SK-N-SH (cell line): Measurements from ENCODE around the gene CCR4. TPM values are rescaled to one million over a fixed set of nuclear protein-coding genes. Genes with fewer than 3 reads are reported as not detected.

Experiments
- CTCF ChIA-PET: fragments of 300-600, 350-600 bp; formaldehyde crosslinking; extraction: SDS; loops from one replicate; lab custom pipeline; 2021; lab: Yijun Ruan, JAX
- POLR2A ChIA-PET: fragments of 350-600 bp; sonication (Branson Sonifier 250); formaldehyde crosslinking; extraction: SDS; loops from one replicate; lab custom pipeline; 2020; ENCODE audit warnings: antibody characterized with exemption, inconsistent platforms; lab: Yijun Ruan, JAX
- DNase-seq: peaks from one replicate; pipeline ENCODE4 v3.0.0; 2012
- H2AFZ ChIP-seq: fragments of 200-600 bp; sonication (generic); 2 replicates; pipeline ENCODE4 v1.8.1; 2016; ENCODE audit warnings: antibody characterized with exemption, mild to moderate bottlenecking, low read depth
- H3F3A ChIP-seq: fragments of 200-600 bp; sonication (generic); replicated peaks from 2 replicates; pipeline ENCODE3; 2016; ENCODE audit warnings: antibody characterized with exemption, mild to moderate bottlenecking; ENCODE audit not compliant: insufficient read depth
- H3K27ac ChIP-seq, 2 experiments: fragments of 200-500 bp in 1 of 2; fragments of 200-600 bp in 1 of 2; sonication (Bioruptor generic) in 1 of 2; sonication (generic), shearing (Covaris generic) in 1 of 2; 2 replicates each; pipeline versions ENCODE4 v1.5.1 to v1.6.1; 2014 to 2016; ENCODE audit warnings: low read depth in 2 of 2, inconsistent platforms in 1 of 2, low read length in 1 of 2, mild to moderate bottlenecking in 1 of 2, mixed read lengths in 1 of 2
- H3K27me3 ChIP-seq: fragments of 200-600 bp; sonication (generic), shearing (Covaris generic); 2 replicates; pipeline ENCODE4 v1.6.1; 2016; ENCODE audit warnings: mixed run types; ENCODE audit not compliant: insufficient read depth
- H3K36me3 ChIP-seq, 2 experiments: fragments of 200-500 bp in 1 of 2; fragments of 200-600 bp in 1 of 2; sonication (Bioruptor generic) in 1 of 2; sonication (generic) in 1 of 2; replicated peaks in 1 of 2; 2 replicates each; pipeline versions ENCODE3 to v1.5.1; 2014 to 2016; ENCODE audit warnings: low read length in 1 of 2, mild to moderate bottlenecking in 1 of 2; ENCODE audit not compliant: insufficient read depth in 2 of 2, control insufficient read depth in 1 of 2
- H3K4me1 ChIP-seq, 2 experiments: fragments of 200-500 bp in 1 of 2; fragments of 200-600 bp in 1 of 2; sonication (Bioruptor generic) in 1 of 2; sonication (generic), shearing (Covaris generic) in 1 of 2; 2 replicates each; pipeline versions ENCODE4 v1.5.1 to v1.6.1; 2014 to 2016; ENCODE audit warnings: low read depth in 1 of 2, low read length in 1 of 2, mixed run types in 1 of 2; ENCODE audit not compliant: insufficient read depth in 2 of 2, control insufficient read depth in 1 of 2
- H3K4me2 ChIP-seq: fragments of 200-600 bp; sonication (generic), shearing (Covaris generic); 2 replicates; pipeline ENCODE4 v1.6.1; 2017; ENCODE audit warnings: mixed run types
- H3K4me3 ChIP-seq, 2 experiments: fragments of 200-500 bp in 1 of 2; fragments of 200-600 bp in 1 of 2; sonication (Bioruptor generic) in 1 of 2; sonication (generic), shearing (Covaris generic) in 1 of 2; 2 replicates each; pipeline versions ENCODE4 v1.5.1 to v1.8.1; 2014 to 2016; ENCODE audit warnings: low read depth in 2 of 2, inconsistent platforms in 1 of 2, low read length in 1 of 2, mild to moderate bottlenecking in 1 of 2, mixed read lengths in 1 of 2, moderate library complexity in 1 of 2
- H3K79me2 ChIP-seq: fragments of 200-600 bp; sonication (generic); 2 replicates; pipeline ENCODE4 v1.8.1; 2017; ENCODE audit warnings: mild to moderate bottlenecking; ENCODE audit not compliant: insufficient read depth
- H3K9ac ChIP-seq: fragments of 200-600 bp; sonication (generic); 2 replicates; pipeline ENCODE4 v1.6.1; 2017; ENCODE audit warnings: mixed run types
- H3K9me2 ChIP-seq: fragments of 200-600 bp; sonication (generic); 2 replicates; pipeline ENCODE4 v1.6.1; 2017; ENCODE audit warnings: mixed run types
- H3K9me3 ChIP-seq: fragments of 200-600 bp; sonication (generic); 2 replicates; pipeline ENCODE4 v1.6.1; 2017; ENCODE audit warnings: mixed run types, mild to moderate bottlenecking, moderate library complexity
- H4K20me1 ChIP-seq: fragments of 200-600 bp; sonication (generic); 2 replicates; pipeline ENCODE4 v1.6.1; 2017; ENCODE audit warnings: mild to moderate bottlenecking, mixed run types; ENCODE audit not compliant: insufficient read depth
- CHD2 ChIP-seq: fragments of 150-350 bp; IDR thresholded peaks from 2 replicates; pipeline ENCODE4 v1.6.1; 2018; ENCODE audit warnings: low read length; ENCODE audit not compliant: partially characterized antibody
- FOXJ3 ChIP-seq: sonication (generic); formaldehyde crosslinking; IDR thresholded peaks from 2 replicates; pipeline ENCODE4 v1.5.1; 2020; ENCODE audit warnings: mild to moderate bottlenecking, missing genetic modification reagents
- FOXM1 ChIP-seq: IDR thresholded peaks from 2 replicates; pipeline ENCODE4 v1.4.0; 2012; ENCODE audit warnings: low read depth, mild to moderate bottlenecking
- IRF3 ChIP-seq: fragments of 150-350 bp; IDR thresholded peaks from 2 replicates; pipeline ENCODE4 v1.6.1; 2016; ENCODE audit warnings: mild to moderate bottlenecking, low read depth, low read length
- MEF2A ChIP-seq: IDR thresholded peaks from 2 replicates; pipeline ENCODE4 v1.4.0; 2012; ENCODE audit warnings: low read depth, borderline replicate concordance
- MXI1 ChIP-seq: IDR thresholded peaks from 2 replicates; pipeline ENCODE4 v1.6.1; 2012; ENCODE audit warnings: mild to moderate bottlenecking, low read depth, low read length, improper control_type of control experiment
- NRF1 ChIP-seq: IDR thresholded peaks from 2 replicates; pipeline ENCODE4 v1.6.1; 2012; ENCODE audit warnings: low read depth, mild to moderate bottlenecking, low read length
- POLR2AphosphoS5 ChIP-seq: IDR thresholded peaks from 2 replicates; pipeline ENCODE4 v1.6.1; 2012; ENCODE audit warnings: low read depth, low read length
- RAD21 ChIP-seq: IDR thresholded peaks from 2 replicates; pipeline ENCODE4 v1.6.1; 2012; ENCODE audit warnings: mild to moderate bottlenecking, low read length
- RCOR1 ChIP-seq: fragments of 150-350 bp; IDR thresholded peaks from 2 replicates; pipeline ENCODE4 v1.6.1; 2017; ENCODE audit warnings: antibody characterized with exemption, low read length
- RFX5 ChIP-seq: IDR thresholded peaks from 2 replicates; pipeline ENCODE4 v1.6.1; 2012; ENCODE audit warnings: mild to moderate bottlenecking, improper control_type of control experiment, low read length
- RXRA ChIP-seq: IDR thresholded peaks from 2 replicates; pipeline ENCODE4 v1.4.0; 2012; ENCODE audit warnings: low read depth, mild to moderate bottlenecking, borderline replicate concordance
- SMC3 ChIP-seq: IDR thresholded peaks from 2 replicates; pipeline ENCODE4 v1.6.1; 2012; ENCODE audit warnings: low read depth, low read length, improper control_type of control experiment
- TAF1 ChIP-seq: IDR thresholded peaks from 2 replicates; pipeline ENCODE4 v1.6.1; 2012; ENCODE audit warnings: low read depth, mild to moderate bottlenecking, low read length, moderate library complexity, borderline replicate concordance
- USF2 ChIP-seq: fragments of 150-350 bp; IDR thresholded peaks from 2 replicates; pipeline ENCODE4 v1.6.1; 2017; ENCODE audit warnings: antibody characterized with exemption, low read length, low read depth, borderline replicate concordance
- WGBS: methylation state at CpG from one replicate; pipeline ENCODE4 v1.1.6; 2017; ENCODE audit warnings: low lambda C conversion rate; 5-methylcytosine and 5-hydroxymethylcytosine counted together
- polyA plus RNA-seq, 3 experiments: library from polyadenylated mRNA; depleted of rRNA; stranded (reverse); fragments of >200 nt; gene quantifications; 2 replicates each; pipeline ENCODE4 v1.2.3, GENCODE V29; 2012
- TF ChIP-seq, protein P1 (sequence below): IDR thresholded peaks from 2 replicates; pipeline ENCODE4 v1.4.0; 2012; ENCODE audit warnings: low read depth, borderline replicate concordance
- TF ChIP-seq, protein P2 (sequence below): IDR thresholded peaks from 2 replicates; pipeline ENCODE4 v1.4.0; 2012; ENCODE audit warnings: low read depth
- TF ChIP-seq, protein P3 (sequence below): IDR thresholded peaks from 2 replicates; pipeline ENCODE4 v1.4.0; 2012; ENCODE audit warnings: low read depth, borderline replicate concordance
- TF ChIP-seq, protein P4 (sequence below): IDR thresholded peaks from 2 replicates; pipeline ENCODE4; 2012

CCR4 gene
- polyA plus RNA-seq, 1 of the 3 experiments (the other 2 are of a cell fraction) = not detected

- Histone ChIP-seq H3K27me3 (no peaks in the 10 kb centered on the region), H3F3A (no peaks in the 10 kb centered on the region), H3K4me1 (no peaks in the 10 kb centered on the region), H2AFZ (no peak overlapping the region), H3K27ac (no peak overlapping the region), H3K4me2 (no peak overlapping the region), H4K20me1 (no peaks in the 10 kb centered on the region), H3K36me3 (no peaks in the 10 kb centered on the region), H3K79me2 (no peaks in the 10 kb centered on the region), H3K4me3 (no peak overlapping the region), H3K9me2 (no peaks in the 10 kb centered on the region), H3K9ac (no peak overlapping the region), H3K9me3 (no peaks in the 10 kb centered on the region)
- POLR2A ChIA-PET = no interaction called here
- TF ChIP-seq, protein P1, sequence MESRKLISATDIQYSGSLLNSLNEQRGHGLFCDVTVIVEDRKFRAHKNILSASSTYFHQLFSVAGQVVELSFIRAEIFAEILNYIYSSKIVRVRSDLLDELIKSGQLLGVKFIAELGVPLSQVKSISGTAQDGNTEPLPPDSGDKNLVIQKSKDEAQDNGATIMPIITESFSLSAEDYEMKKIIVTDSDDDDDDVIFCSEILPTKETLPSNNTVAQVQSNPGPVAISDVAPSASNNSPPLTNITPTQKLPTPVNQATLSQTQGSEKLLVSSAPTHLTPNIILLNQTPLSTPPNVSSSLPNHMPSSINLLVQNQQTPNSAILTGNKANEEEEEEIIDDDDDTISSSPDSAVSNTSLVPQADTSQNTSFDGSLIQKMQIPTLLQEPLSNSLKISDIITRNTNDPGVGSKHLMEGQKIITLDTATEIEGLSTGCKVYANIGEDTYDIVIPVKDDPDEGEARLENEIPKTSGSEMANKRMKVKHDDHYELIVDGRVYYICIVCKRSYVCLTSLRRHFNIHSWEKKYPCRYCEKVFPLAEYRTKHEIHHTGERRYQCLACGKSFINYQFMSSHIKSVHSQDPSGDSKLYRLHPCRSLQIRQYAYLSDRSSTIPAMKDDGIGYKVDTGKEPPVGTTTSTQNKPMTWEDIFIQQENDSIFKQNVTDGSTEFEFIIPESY = no peak
- TF ChIP-seq MXI1 (no peak), RCOR1 (no peak), POLR2AphosphoS5 (no peak), FOXJ3 (CRISPR knock-in tag) (no peak), RXRA (no peak), MEF2A (no peak), TAF1 (no peak)
- TF ChIP-seq, protein P2, sequence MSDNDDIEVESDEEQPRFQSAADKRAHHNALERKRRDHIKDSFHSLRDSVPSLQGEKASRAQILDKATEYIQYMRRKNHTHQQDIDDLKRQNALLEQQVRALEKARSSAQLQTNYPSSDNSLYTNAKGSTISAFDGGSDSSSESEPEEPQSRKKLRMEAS = no peak
- WGBS = 53% methylated on average over 4 of the region's 4 CpGs
- DNase-seq = no peak
- CTCF ChIA-PET = no interaction called here
Observed at GRCh38 chr3:32972482-32973146, 21.2 kb downstream of the CCR4 start.

GRCh38 chr3:32973982-32974381 lies 22.5 kb downstream of the CCR4 start:
- H4K20me1 ChIP-seq = no peaks in the 10 kb centered on the region
- no peaks in the 10 kb centered on the region for H3K9me2 ChIP-seq
- no peak for DNase-seq
- no peaks in the 10 kb centered on the region for H3F3A ChIP-seq
- H2AFZ ChIP-seq = no peak overlapping the region
- H3K79me2 ChIP-seq = no peaks in the 10 kb centered on the region
- H3K36me3 ChIP-seq = no peaks in the 10 kb centered on the region
- H3K27me3 ChIP-seq = no peaks in the 10 kb centered on the region
- CTCF ChIA-PET = interaction anchor here (0.8 to 1.4 kb wide), 3 partner anchors 25 to 802 kb away, joined by 3 to 4 read pairs (median 3); no protein-coding TSS in a partner anchor
- no peak overlapping the region for H3K4me3 ChIP-seq
- TF ChIP-seq RAD21 = no peak
- no peak for TF ChIP-seq IRF3
- TF ChIP-seq, protein P2 = no peak
- TF ChIP-seq FOXM1 = no peak
- no peak for TF ChIP-seq NRF1
- no peak for TF ChIP-seq RFX5
- TF ChIP-seq SMC3 = no peak
- TF ChIP-seq USF2 = no peak
- TF ChIP-seq, protein P3, sequence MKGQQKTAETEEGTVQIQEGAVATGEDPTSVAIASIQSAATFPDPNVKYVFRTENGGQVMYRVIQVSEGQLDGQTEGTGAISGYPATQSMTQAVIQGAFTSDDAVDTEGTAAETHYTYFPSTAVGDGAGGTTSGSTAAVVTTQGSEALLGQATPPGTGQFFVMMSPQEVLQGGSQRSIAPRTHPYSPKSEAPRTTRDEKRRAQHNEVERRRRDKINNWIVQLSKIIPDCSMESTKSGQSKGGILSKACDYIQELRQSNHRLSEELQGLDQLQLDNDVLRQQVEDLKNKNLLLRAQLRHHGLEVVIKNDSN = no peak
- TF ChIP-seq, protein P4, sequence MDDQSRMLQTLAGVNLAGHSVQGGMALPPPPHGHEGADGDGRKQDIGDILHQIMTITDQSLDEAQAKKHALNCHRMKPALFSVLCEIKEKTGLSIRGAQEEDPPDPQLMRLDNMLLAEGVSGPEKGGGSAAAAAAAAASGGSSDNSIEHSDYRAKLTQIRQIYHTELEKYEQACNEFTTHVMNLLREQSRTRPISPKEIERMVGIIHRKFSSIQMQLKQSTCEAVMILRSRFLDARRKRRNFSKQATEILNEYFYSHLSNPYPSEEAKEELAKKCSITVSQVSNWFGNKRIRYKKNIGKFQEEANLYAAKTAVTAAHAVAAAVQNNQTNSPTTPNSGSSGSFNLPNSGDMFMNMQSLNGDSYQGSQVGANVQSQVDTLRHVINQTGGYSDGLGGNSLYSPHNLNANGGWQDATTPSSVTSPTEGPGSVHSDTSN = no peak
- TF ChIP-seq RCOR1 = no peak
- no peak for TF ChIP-seq CHD2
- no peak for TF ChIP-seq TAF1
- H3K27ac ChIP-seq = no peak overlapping the region
- 100% methylated on average over 1 of the region's 1 CpG for WGBS
- no peak overlapping the region for H3K4me2 ChIP-seq
- no peak overlapping the region for H3K9ac ChIP-seq
- no peaks in the 10 kb centered on the region for H3K9me3 ChIP-seq
- no peaks in the 10 kb centered on the region for H3K4me1 ChIP-seq
- POLR2A ChIA-PET = no interaction called here
